MM.1S (cell line): ENCODE data around the gene DNAH6.

Experiments
- CTCF ChIP-seq: fragments of 300-600 bp; sonication (generic); IDR thresholded peaks from 2 replicates; pipeline ENCODE4 v1.5.1; 2016; ENCODE audit warnings: antibody characterized with exemption, low read length, mixed read lengths
- EZH2 ChIP-seq: fragments of 300-600 bp; sonication (generic); optimal IDR thresholded peaks from 2 replicates; pipeline ENCODE3; 2017; ENCODE audit warnings: low read depth, mild to moderate bottlenecking, antibody characterized with exemption, low read length, mixed read lengths
- EZH2phosphoT487 ChIP-seq: fragments of 300-600 bp; sonication (generic); IDR thresholded peaks from 2 replicates; pipeline ENCODE4 v1.6.1; 2018; ENCODE audit warnings: antibody characterized with exemption, low read length

- TF ChIP-seq EZH2 (no peak), CTCF (no peak), EZH2phosphoT487 (no peak)
These were observed 290.8 kb downstream of the DNAH6 start for GRCh38 chr2:84807063-84807485.
